ENCODE results near the gene FBXO24. TPM values are rescaled to one million over a fixed set of nuclear protein-coding genes. Genes with fewer than 3 reads are reported as not detected.

FBXO24 gene
- total and polyA plus RNA-seq, 2 donors (not counting 1 experiment from before 2014, with no cell fraction given), result 0.23 to 0.33 TPM

DNA sequence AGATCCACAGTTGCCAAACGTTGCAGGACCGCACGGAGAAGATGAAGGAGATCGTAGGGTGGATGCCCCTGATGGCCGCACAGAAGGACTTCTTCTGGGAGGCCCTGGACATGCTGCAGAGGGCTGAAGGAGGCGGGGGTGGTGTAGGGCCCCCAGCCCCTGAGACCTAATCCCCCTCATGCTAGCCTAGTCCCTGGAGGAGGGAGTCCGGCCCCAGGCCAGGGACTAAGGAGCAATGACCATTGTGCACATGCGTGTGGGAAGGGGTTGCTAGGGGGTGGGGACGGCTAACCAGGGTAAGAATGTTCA is 14.6 kb downstream of the FBXO24 start:
- no peak for DNase-seq (ENCODE audit: low read depth in 2 of 2)
- H3K27ac ChIP-seq (ENCODE audit: insufficient read depth, low read length), result no peak overlapping the region

DNA sequence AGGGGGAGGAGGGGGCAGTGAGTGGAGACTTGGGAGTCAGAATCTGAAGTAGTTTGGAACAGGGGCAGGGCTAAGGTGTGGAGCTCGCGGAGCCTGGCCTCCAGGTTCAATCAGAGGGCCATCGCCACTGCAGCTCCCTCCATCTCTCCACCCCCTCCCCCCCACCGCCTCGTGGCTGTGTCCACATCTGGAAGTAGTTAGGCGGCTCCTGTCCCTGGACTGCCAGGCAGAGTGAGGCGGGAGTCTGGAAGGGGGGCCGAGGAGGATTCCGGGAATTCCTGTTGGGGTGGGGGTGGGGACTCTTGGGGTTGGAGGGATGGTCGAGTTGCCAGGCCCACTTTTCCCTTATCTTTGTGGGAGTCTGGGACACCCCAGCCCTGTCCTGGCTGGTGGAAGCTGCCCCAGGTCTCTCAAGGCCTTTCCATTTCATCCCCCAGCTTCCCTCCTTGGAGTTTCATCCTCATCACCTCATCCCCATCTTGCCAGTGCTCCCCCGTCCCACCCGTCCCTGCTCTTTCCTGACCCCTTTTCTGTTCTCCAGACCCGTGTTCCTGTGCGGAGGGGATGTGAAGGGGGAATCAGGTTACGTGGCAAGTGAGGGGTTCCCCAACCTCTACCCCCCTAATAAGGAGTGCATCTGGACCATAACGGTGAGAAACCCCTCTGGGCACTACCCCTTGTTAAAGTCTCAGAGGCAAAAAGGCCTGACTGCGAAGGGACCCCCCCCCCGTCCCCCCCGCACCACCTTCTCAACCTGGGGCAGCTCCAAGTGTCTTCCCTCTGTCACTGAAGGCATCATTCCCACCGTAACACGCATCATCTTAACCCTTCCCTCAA is 17.0 kb downstream of the FBXO24 start:
- Histone ChIP-seq H4K20me1 (ENCODE audit: control insufficient read depth, extremely low read depth, insufficient read depth, low read length) (no peaks in the 10 kb centered on the region), H3K9ac (ENCODE audit: insufficient read depth, low read length) (peak overlapping the region; percentile 61), H3K4me2 (ENCODE audit: extremely low read depth, insufficient read depth, low read length) (peak overlapping the region; percentile 92), H3K79me2 (ENCODE audit: control insufficient read depth, insufficient read depth, low read length) (peaks cover 20% of the 10 kb centered on the region), H3K27ac (ENCODE audit: insufficient read depth, low read length) (peak overlapping the region; percentile 79), H2AFZ (ENCODE audit: low read length) (no peak overlapping the region), H3K9me3 (ENCODE audit: control insufficient read depth, insufficient read depth, low read depth, low read length) (no peaks in the 10 kb centered on the region), H3K36me3 (ENCODE audit: control insufficient read depth, insufficient read depth, low read length) (peaks cover 19% of the 10 kb centered on the region), H3K4me1 (ENCODE audit: control insufficient read depth, extremely low read depth, insufficient read depth, low read length) (peaks cover 4% of the 10 kb centered on the region), H3K4me3 (replicated peaks in 1 of 4; ENCODE audit: control extremely low read depth in 1 of 4, insufficient read depth in 1 of 4, low read depth in 3 of 4, low read length in 4 of 4) (peak overlapping the region; percentile 65 to 98 (median 92)), H3K27me3 (ENCODE audit: control insufficient read depth, insufficient read depth, low read length) (no peaks in the 10 kb centered on the region)
- TF ChIP-seq CTCF (conservative IDR thresholded peaks at IDR 0.05 in 1 of 2, IDR thresholded peaks at IDR 0.05 in 1 of 2; ENCODE audit: low read depth in 1 of 2, low read length in 2 of 2), result no peak
- no peak for TF ChIP-seq EZH2 (IDR thresholded peaks at IDR 0.05; ENCODE audit: low read length, missing control alignments)
- peak; percentile 86 to 87 for DNase-seq (ENCODE audit: low read depth in 2 of 2)

More for the DNA sequence above, 14.6 kb downstream of the FBXO24 start:
- Histone ChIP-seq H2AFZ (ENCODE audit: low read length) (no peak overlapping the region), H3K9me3 (ENCODE audit: control insufficient read depth, insufficient read depth, low read depth, low read length) (no peaks in the 10 kb centered on the region), H3K4me2 (ENCODE audit: extremely low read depth, insufficient read depth, low read length) (no peak overlapping the region), H3K36me3 (ENCODE audit: control insufficient read depth, insufficient read depth, low read length) (peaks cover 6% of the 10 kb centered on the region), H4K20me1 (ENCODE audit: control insufficient read depth, extremely low read depth, insufficient read depth, low read length) (no peaks in the 10 kb centered on the region), H3K9ac (ENCODE audit: insufficient read depth, low read length) (no peak overlapping the region), H3K4me1 (ENCODE audit: control insufficient read depth, extremely low read depth, insufficient read depth, low read length) (peaks cover 4% of the 10 kb centered on the region), H3K27me3 (ENCODE audit: control insufficient read depth, insufficient read depth, low read length) (no peaks in the 10 kb centered on the region), H3K79me2 (ENCODE audit: control insufficient read depth, insufficient read depth, low read length) (peaks cover 20% of the 10 kb centered on the region), H3K4me3 (replicated peaks in 1 of 4; ENCODE audit: control extremely low read depth in 1 of 4, insufficient read depth in 1 of 4, low read depth in 3 of 4, low read length in 4 of 4) (no peak overlapping the region)
- no peak for TF ChIP-seq CTCF (conservative IDR thresholded peaks at IDR 0.05 in 1 of 2, IDR thresholded peaks at IDR 0.05 in 1 of 2; ENCODE audit: low read depth in 1 of 2, low read length in 2 of 2)
- no peak for TF ChIP-seq EZH2 (IDR thresholded peaks at IDR 0.05; ENCODE audit: low read length, missing control alignments)

GRCh38 chr7:100603726-100604027 is 17.5 kb downstream of the FBXO24 start:
- Histone ChIP-seq H3K9ac (ENCODE audit: insufficient read depth, low read length) (peak overlapping the region; percentile 60), H2AFZ (ENCODE audit: low read length) (no peak overlapping the region), H3K4me1 (ENCODE audit: control insufficient read depth, extremely low read depth, insufficient read depth, low read length) (peaks cover 4% of the 10 kb centered on the region), H3K27me3 (ENCODE audit: control insufficient read depth, insufficient read depth, low read length) (no peaks in the 10 kb centered on the region), H4K20me1 (ENCODE audit: control insufficient read depth, extremely low read depth, insufficient read depth, low read length) (no peaks in the 10 kb centered on the region), H3K79me2 (ENCODE audit: control insufficient read depth, insufficient read depth, low read length) (peaks cover 20% of the 10 kb centered on the region), H3K27ac (ENCODE audit: insufficient read depth, low read length) (peak overlapping the region; percentile 79), H3K4me2 (ENCODE audit: extremely low read depth, insufficient read depth, low read length) (peak overlapping the region; percentile 92), H3K36me3 (ENCODE audit: control insufficient read depth, insufficient read depth, low read length) (peaks cover 19% of the 10 kb centered on the region), H3K4me3 (replicated peaks in 1 of 4; ENCODE audit: control extremely low read depth in 1 of 4, insufficient read depth in 1 of 4, low read depth in 3 of 4, low read length in 4 of 4) (peak overlapping the region; percentile 65 to 98 (median 92)), H3K9me3 (ENCODE audit: control insufficient read depth, insufficient read depth, low read depth, low read length) (no peaks in the 10 kb centered on the region)
- peak; percentile 35 to 48 for DNase-seq (ENCODE audit: low read depth in 2 of 2)
- no peak for TF ChIP-seq CTCF (conservative IDR thresholded peaks at IDR 0.05 in 1 of 2, IDR thresholded peaks at IDR 0.05 in 1 of 2; ENCODE audit: low read depth in 1 of 2, low read length in 2 of 2)
- no peak for TF ChIP-seq EZH2 (IDR thresholded peaks at IDR 0.05; ENCODE audit: low read length, missing control alignments)
